Measurements from ENCODE around the gene SI.

GRCh38 chr3:164984947-164985346, 93.3 kb downstream of the SI start:
- TF ChIP-seq, protein P1, sequence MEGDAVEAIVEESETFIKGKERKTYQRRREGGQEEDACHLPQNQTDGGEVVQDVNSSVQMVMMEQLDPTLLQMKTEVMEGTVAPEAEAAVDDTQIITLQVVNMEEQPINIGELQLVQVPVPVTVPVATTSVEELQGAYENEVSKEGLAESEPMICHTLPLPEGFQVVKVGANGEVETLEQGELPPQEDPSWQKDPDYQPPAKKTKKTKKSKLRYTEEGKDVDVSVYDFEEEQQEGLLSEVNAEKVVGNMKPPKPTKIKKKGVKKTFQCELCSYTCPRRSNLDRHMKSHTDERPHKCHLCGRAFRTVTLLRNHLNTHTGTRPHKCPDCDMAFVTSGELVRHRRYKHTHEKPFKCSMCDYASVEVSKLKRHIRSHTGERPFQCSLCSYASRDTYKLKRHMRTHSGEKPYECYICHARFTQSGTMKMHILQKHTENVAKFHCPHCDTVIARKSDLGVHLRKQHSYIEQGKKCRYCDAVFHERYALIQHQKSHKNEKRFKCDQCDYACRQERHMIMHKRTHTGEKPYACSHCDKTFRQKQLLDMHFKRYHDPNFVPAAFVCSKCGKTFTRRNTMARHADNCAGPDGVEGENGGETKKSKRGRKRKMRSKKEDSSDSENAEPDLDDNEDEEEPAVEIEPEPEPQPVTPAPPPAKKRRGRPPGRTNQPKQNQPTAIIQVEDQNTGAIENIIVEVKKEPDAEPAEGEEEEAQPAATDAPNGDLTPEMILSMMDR (IDR thresholded peaks at IDR 0.05 in 2 of 3, conservative IDR thresholded peaks at IDR 0.05 in 1 of 3; ENCODE audit: insufficient read depth in 2 of 3, low read depth in 1 of 3, low read length in 3 of 3): no peak
- TF ChIP-seq, protein P2, sequence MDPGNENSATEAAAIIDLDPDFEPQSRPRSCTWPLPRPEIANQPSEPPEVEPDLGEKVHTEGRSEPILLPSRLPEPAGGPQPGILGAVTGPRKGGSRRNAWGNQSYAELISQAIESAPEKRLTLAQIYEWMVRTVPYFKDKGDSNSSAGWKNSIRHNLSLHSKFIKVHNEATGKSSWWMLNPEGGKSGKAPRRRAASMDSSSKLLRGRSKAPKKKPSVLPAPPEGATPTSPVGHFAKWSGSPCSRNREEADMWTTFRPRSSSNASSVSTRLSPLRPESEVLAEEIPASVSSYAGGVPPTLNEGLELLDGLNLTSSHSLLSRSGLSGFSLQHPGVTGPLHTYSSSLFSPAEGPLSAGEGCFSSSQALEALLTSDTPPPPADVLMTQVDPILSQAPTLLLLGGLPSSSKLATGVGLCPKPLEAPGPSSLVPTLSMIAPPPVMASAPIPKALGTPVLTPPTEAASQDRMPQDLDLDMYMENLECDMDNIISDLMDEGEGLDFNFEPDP (CRISPR knock-in tag; IDR thresholded peaks at IDR 0.05): no peak
- TF ChIP-seq EZH2 (IDR thresholded peaks at IDR 0.05; ENCODE audit: borderline replicate concordance, low read depth, low read length) (no peak), FOSL1 (tag; conservative IDR thresholded peaks at IDR 0.05) (no peak), JUNB (CRISPR knock-in tag; conservative IDR thresholded peaks at IDR 0.05) (no peak), ESRRA (IDR thresholded peaks at IDR 0.05; ENCODE audit: borderline replicate concordance, low read depth) (no peak), ZNF174 (CRISPR knock-in tag; IDR thresholded peaks at IDR 0.05) (no peak), GMEB1 (CRISPR knock-in tag; IDR thresholded peaks at IDR 0.05) (no peak), JUN (IDR thresholded peaks at IDR 0.05; ENCODE audit: borderline replicate concordance, low read depth, low read length) (no peak), JUN (CRISPR knock-in tag; IDR thresholded peaks at IDR 0.05; ENCODE audit: borderline replicate concordance) (no peak), MNT (conservative IDR thresholded peaks at IDR 0.05) (no peak), ZNF354B (CRISPR knock-in tag; IDR thresholded peaks at IDR 0.05) (no peak), SIN3A (IDR thresholded peaks at IDR 0.05; ENCODE audit: borderline replicate concordance in 2 of 2, control insufficient read depth in 1 of 2, low read depth in 2 of 2, low read length in 2 of 2) (no peak)
